Measurements from ENCODE around the gene CMIP.

CMIP gene

DNA sequence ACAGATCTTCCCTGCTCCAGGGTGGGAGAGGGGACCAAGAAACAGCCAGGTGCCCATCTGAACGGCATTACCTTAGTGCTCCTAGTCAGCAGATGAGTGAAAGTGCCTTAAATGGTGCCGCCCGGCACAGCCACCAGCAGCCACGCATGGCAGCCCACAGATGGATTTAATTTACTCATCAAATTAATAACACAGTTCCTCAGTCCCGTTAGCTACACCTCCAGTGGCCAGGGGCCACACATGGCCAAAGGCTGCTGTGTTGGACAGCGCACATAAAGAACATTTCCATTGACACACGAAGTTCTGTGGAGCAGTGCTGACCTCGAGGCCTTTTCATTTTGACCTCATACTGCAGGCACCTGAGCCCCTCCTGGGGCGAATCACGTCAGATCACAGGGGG is 166.3 kb downstream of the CMIP start:
- no peak for DNase-seq

- DNase-seq = no peak
These were observed 167.1 kb downstream of the CMIP start for GRCh38 chr16:81611721-81612120.

GRCh38 chr16:81612351-81613163 is 167.9 kb downstream of the CMIP start:
- peak; percentile 36 to 60 for DNase-seq

DNA sequence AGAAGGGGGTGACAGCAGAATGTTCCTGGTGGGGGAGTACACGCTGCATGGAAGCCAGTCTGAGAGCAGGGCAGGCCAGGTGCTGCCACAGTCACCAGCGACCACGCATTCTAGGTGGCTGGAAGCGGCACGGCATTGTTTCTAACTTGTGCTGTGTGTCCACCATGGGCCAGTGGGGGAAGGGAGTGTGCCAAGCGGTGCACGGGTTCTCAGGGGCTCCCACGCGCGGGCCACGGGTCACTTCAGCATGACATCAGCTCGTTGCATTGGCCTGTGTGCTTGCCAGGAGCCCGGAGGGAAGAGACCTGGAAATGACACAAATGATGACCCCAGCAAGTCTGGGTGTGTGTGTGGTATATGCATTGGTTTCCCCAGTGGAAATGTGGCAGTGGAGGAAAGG is 169.6 kb downstream of the CMIP start:
- DNase-seq = no peak

DNA sequence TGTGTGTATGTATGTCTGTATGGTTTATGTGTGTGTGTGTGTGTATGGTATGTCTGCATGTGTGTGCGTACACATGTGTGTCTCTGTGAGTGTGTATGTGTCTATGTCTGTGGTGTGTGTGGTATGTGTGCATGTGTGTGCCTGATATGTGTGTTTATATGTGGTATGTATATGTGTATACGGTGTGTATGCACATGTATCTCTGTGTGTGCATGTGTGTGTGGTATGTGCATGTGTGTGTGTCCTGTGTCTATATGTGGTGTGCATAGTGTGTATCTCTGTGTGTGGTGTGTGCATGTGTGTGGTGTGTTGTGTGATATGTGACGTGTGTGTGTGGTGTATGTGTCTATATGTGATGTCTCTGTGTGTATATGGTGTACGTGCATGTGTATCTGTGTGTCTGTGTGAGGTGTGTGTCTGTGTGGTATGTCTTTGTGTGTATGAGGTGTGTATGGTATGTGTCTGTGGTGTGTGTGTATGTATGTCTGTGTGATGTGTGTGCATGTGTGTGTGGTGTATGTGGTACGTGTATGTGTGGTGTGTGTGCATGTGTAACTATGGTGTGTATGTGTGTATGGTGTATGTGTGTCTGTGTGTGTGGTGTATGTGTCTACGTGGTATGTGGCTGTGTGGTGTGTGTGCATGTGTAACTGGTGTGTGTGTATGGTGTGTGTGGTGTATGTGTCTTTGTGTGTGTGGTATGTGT is 170.2 kb downstream of the CMIP start:
- DNase-seq = no peak

GRCh38 chr16:81615411-81615810 is 170.8 kb downstream of the CMIP start:
- DNase-seq = no peak

GRCh38 chr16:81615833-81616232 is 171.2 kb downstream of the CMIP start:
- peak in 1 of 2 donors; percentile 14 for DNase-seq

GRCh38 chr16:81616321-81617020 is 171.9 kb downstream of the CMIP start:
- peak in 1 of 2 donors; percentile 53 for DNase-seq

DNA sequence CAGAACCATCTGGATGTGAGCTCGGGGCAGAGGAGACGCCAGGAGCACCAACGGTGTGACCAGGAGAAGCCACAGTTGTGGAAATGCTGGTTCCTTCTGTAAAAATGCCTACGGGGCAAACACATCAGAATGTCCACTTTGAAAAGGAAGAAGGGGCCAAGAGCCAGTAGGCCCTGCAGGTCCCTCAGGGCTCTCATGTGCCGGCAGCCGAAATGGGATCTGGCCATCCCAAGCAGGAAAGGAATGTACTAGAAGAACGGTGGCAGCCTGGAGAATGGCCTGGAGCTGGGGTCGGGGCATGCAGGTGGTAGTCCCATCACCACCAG is 172.4 kb downstream of the CMIP start:
- no peak for DNase-seq

GRCh38 chr16:81618187-81618586 is 173.6 kb downstream of the CMIP start:
- no peak for DNase-seq

DNA sequence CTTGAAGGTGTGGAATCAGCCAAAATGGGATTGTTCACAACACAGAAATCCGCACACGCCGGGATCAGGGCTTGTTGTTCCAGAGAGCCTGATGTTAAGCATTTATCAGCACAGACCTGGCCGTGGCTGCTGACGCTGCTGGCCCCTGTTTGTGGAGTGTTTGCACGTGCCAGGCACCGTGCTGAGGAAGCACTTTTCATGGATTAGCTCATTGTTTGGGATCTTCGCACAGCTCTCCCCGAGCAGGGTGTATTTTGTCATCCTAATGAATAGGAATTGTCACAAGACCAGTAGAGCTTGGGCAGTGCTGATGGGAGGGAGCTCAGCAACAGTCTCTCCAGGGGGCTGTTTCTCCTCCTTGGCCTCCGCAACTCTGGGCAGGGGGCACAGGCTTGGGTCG is 174.1 kb downstream of the CMIP start:
- DNase-seq = peak; percentile 42 to 60

DNA sequence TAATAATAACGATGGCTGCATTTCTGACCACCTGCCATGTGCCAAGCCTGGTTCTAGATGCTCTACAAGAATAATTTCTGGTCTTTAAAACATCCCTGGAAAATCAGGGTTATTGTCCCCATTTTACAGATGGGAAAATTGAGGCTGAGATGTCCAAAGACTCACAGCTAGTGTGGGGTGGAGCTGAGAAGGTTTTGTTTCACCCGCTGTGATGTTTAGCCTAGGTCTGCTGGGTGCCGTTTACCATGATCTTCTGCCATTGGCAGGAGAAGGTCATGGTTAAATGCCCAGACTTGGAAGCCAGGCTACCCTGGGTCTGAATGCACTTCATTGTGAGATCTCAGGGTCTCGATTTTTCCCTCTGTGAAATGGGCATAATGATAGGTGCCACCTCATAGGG is 175.4 kb downstream of the CMIP start:
- no peak for DNase-seq

DNA sequence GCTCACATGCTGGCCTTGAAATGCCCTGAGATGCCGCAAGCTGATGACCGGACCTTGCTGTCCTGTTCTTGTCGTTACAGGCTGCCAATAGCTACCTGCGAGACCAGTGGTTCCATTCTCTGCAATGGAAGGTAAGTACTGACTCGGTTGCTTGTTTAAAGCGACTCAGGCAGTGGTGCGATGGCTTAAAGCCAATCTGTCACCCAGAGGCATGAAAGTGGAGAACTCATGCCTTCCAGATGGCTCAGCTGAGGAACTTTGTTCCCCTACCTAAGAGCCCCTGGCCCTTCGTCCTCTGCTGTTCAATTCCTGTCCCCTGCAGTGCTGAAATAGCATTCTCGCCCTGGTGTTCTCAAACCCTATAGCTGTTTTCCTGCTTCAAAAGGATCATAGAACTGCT is 176.2 kb downstream of the CMIP start:
- no peak for DNase-seq

- DNase-seq = no peak
These were observed 176.9 kb downstream of the CMIP start for GRCh38 chr16:81621496-81621895.

DNA sequence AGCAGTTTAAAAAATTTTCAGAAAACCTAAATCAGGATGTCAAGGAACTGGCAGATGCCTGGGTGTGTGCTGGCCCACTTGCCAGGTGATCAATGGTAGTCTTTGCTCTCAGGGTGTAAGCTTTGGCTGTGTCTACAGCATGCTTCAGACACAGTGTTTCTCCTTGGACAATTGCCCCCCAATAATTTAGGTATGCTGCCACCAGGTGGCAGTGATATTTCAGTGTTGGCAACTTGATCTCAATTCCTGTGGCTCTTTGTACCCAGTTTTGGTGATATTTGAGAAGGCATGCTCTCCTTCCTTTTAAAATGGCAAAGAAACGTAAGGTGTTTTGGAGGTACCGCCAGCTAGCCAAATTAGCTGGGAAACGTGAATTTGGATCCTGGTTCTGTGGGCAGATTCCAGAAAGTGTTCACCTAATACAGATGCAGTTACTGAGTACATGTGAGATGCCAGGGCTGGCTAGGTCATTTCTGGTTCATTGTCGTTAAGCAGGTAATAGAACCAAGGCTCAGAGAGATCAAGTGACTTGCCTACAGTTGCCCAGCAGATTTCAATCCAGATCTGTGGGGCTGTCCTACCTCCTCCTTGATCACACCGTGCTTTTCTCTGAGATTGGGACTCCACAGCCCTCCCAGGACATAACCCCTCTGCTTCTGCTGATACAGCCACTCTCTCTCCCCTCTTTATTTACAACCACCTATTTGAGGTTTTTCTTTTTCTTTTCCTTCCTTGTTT is 178.9 kb downstream of the CMIP start:
- DNase-seq = peak; percentile 18 to 30

GRCh38 chr16:81624403-81624759 is 179.8 kb downstream of the CMIP start:
- DNase-seq = no peak

DNA sequence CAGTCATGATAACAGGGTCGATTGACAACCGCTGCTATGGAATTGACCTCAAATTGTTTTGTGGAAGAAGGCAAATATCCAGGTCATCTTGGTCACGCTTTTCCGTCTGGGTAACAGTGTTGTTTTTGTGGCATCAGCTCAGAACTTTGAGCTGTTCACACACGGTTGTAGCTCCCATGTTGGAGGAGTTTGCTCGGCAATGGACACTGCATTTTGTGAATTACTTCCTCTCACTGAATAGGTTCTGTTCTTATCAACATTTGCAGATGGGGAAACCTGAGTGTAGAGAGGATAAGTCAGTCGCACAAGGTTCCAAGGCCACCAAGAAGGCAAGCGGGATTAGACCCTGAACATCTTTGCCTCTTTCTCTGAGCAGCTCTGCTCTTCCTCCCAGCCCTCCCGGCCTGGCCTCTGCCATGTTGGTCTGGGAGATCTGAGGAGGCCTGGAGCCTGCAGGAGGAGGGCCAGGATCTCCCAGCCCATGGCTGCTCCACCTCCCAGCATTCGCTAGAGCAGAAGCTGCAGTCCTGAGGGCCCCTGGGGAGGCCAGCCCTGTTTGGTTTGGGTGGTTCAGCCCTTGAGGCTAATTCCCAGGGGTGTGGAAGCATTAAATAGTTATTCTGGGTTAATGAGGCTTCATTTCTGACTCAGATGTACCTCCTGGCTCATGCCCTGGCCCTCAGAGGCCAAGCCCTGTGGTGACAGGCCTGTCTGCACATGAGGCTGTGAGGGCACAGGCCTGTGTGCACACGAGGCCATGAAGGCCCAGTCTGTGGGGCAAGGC is 180.3 kb downstream of the CMIP start:
- DNase-seq = no peak

DNA sequence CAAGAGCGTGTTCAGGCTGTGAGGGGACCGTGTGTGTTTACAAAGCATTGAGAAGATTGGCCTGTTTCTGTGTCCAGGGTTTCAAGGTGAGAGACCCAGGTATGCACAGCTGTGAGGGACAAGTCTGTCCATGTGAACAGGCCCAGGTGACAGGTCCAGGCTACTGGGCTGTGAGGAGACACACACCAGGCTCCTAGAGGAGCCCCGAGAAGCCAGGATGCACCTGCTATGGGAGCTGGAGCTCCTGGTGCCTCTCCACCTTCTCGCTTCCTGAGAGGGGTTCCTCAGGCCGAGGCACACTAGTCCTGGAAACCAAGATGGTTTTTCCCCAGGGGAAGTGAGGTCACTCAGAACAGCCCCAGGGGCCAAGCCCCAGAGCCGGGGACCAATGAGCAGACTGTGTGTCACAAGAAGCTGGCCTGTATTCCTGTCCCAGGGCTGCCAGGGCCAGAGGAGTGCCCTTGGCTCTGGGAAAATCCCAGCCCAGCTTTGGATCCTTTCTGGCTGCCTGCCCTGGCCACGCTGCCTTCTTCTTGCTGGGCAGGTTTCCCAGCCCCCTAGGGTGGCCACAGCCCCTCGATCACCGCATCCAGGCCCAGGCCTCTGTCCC is 181.0 kb downstream of the CMIP start:
- DNase-seq = peak in 1 of 2 donors; percentile 29

DNA sequence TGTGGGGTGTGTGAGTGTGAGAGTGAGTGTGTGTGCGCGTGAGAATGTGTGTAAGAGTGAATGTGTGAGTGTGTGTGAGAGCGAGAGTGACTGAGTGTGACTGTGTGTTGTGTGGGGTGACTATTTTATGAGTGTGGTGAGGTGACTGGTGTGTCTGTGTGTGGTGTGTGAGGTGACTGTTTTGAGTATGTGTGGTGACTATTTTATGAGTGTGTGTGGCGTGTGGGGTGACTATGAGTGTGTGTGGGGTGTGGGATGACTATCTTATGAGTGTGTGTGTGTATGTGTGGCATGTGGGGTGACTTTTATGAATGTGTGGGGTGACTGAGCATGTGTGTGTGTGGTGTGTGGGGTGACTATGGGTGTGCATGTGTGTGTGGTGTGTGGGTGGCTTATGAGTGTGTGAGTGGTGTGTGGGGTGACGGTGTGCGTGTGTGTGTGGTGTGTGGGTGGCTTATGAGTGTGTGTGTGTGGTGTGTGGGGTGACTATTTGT is 181.6 kb downstream of the CMIP start:
- DNase-seq = no peak

GRCh38 chr16:81627024-81627423 is 182.4 kb downstream of the CMIP start:
- no peak for DNase-seq

DNA sequence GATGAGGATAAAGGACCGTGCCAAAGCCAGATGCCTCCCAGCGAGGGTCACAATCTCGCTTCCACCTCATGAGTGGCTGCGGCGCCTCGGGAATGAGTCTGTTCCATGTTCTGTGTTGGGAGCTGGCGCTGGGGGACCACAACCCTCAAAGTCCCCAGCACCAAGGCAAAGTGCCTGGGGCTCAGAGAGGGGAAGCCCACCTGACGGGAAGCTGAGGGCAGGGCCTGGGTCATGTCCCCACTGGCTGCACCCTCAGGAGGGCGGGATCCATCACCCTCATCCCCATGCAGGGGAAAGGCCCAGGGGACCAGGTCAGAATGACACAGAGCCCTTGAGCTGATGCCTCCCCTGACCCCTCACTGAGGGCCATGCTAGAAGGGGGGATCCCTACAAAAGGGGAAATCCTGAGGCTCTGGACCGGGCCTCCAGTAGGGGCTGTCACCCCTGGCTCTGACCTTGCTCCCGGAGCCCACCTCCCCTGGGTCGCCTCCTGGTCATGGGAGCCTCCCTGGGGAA is 183.2 kb downstream of the CMIP start:
- no peak for DNase-seq
